ENCODE measurements around the gene KIAA1328.
"Not testable (repeated sequence)": the region's sequence is repeated elsewhere in the genome, so short reads cannot be mapped to it uniquely, and the experiment has no call there.

The KIAA1328 gene

GRCh38 chr18:36828630-36829361, at the start of gene KIAA1328, which contains the start of gene TPGS2:
KIAA1328 (plus strand) TSS chr18:36829127; CDS start chr18:36829139, 12 bp downstream.
TPGS2 (minus strand) TSS chr18:36829002; CDS start chr18:36828767, 235 bp downstream.
- peak; percentile 87 for DNase-seq (ENCODE audit: low spot score)

DNA sequence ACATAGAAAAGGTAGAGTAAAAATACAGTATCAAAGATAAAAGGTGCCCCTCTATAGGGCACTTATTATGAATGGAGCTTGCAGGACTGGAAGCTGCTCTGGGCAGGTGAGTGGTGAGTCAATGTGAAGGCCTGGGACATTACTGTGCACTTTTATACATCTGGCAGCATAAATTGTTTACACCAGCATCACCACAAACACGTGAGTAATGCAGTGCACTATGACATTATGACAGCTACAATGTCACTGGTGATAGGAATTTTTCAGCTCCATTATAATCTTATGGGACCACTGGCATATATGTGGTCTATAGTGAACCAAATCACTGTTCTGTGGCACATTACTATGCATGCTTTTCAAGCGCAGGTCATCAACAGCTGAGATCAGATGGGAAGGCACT, 48.2 kb upstream of the KIAA1328 start:
- no peak for DNase-seq (ENCODE audit: low spot score)

- DNase-seq (ENCODE audit: low spot score): no peak
These were observed 46.2 kb upstream of the KIAA1328 start for GRCh38 chr18:36782710-36783109.

- DNase-seq (ENCODE audit: low spot score): no peak
These were observed 45.1 kb upstream of the KIAA1328 start for GRCh38 chr18:36783792-36784191.

GRCh38 chr18:36786686-36787085, 42.2 kb upstream of the KIAA1328 start:
- no peak for DNase-seq (ENCODE audit: low spot score)

DNA sequence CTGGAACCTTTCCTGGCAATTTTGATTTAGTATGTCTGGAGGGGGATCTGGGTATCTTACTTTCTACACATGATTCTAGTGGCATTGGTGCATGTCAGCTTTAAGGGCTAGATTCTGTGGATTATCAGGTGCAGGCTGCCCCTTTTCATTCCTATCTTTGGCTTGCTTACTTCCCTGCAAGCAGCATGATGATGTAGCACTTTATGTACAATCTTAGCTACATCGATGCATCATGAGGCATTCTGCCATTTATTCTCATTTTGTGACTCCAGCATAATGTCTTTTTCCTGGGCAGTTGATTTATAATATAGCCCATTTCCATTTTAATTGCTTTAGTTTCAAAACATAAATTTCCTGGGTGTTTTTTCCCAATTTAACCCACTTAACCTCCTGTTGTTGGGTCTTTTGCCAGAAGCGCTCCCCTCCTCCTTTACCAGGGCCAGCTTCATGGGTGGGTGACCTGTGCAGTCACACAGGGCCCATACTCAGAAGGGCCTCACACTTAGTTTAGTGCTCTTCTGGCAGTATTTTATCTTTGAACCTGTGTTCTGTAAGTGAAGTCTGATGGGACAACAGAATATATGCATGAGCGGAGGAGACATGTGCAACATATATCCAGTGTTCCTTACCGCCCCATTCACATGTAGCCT, 36.2 kb upstream of the KIAA1328 start:
- no peak for DNase-seq (ENCODE audit: low spot score)

DNA sequence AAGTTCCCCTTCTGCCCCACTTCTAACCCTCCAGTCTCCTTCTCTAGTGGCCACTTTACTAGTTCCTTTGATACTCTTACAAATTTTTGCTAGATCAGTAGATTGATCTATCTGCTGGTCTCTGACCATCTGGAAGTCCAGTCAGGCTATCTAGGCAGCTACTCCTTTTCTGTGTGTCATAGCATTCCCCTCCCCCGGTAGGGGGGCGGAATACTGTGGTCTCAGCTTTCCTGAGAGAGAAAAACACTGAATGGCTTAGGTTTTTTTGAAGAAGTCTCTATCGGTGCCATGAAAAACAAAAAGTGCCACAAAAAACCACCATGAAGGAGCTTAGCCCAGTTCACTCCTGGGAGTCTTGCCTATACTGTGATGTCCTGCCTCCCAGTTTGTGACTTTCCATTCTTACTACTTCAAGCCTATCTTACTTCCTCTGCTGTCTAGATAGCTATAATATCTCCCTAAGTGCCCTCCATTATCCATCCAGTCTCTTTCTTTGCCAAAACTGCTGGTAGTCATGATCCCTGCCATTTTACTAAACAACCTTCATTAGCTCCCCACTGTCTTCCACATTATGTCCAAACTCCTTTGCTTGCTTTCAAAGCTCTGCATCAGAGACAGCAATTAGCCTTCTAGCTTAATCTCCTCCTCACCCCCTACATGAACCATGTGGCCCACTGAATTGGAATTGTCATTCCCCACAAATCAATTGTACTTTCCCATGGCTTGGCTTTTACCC, 30.0 kb upstream of the KIAA1328 start:
- DNase-seq (ENCODE audit: low spot score): no peak

DNA sequence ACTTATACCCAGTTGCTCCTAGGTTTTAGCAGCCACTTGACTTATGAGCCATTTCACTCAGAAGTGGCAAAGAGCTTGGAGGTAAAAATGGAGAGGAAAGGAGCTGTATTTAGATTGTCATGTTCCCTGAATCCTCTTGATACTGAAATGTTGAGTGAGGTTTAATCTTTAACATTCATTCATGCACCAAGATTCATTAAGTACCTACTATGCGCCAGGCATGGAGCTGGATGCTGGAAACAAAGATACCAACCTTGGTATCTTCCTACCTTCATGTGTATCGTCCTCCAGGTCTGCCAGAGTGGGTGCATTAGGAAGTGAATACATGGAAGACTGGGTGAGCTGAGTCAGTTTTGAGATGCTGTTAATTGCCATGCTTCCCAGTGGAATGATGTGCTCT, 23.8 kb upstream of the KIAA1328 start:
- no peak for DNase-seq (ENCODE audit: low spot score)

GRCh38 chr18:36808681-36809080, 20.2 kb upstream of the KIAA1328 start:
- DNase-seq (ENCODE audit: low spot score): no peak

DNA sequence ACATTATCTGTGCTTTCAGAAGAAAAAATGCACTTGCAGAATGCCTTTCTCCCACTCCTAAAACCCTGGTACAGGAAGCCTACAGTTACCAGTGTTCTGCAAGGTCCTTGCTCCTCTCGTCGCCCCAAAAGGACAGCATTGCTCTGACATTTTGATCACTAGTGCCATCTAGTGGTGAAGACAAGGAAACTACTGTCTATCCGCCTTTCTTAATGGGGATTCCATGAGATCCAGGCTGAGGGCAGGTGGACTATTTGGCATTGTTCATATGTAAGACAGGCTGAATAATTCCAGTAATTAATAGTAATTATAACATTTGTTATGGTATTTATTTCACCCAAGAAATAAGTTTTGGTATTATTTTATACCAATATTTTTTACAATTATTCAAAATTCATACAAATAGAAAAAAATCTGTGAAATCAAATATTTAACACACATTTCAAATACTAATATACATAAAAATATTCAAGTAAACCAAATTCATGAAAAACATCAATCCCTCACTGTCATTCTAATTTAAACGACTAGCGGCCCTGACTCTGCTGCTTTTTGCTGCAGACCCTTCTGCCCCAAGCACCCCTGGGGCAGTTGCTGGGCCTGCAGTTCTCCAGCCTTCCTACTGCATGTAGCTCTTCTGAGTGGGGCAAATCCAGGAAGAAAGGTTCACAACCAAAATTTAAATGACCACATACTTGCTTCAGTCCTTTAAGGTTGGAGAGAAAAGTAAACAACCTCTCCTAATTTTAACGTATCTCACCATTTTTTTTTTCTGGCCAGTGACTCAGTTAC, 19.1 kb upstream of the KIAA1328 start:
- DNase-seq (ENCODE audit: low spot score): peak; percentile 63

GRCh38 chr18:36811430-36811829, 17.5 kb upstream of the KIAA1328 start:
- DNase-seq (ENCODE audit: low spot score): no peak

GRCh38 chr18:36811955-36812354, 17.0 kb upstream of the KIAA1328 start:
- DNase-seq (ENCODE audit: low spot score): no peak

GRCh38 chr18:36812678-36813077, 16.2 kb upstream of the KIAA1328 start:
- no peak for DNase-seq (ENCODE audit: low spot score)

GRCh38 chr18:36813101-36813775, 15.7 kb upstream of the KIAA1328 start:
- no peak for DNase-seq (ENCODE audit: low spot score)

DNA sequence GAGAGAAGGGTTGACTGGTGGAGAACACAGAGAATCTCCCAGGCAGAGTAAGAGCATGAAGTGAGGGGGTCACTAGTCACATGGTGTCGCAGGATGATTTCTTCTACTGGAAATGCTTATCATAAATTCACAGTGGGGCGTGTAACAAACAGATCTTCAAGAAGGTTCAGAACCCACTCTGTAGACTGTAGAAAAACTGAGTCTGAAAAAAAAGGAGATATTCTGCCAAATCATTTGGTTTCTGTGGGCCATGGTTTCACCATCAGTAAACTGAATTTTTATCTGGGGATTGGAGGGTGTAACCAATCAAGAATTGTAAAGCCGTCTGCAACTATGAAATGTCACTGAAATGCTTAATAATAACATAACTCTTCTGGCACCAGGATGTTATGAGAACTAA, 15.1 kb upstream of the KIAA1328 start:
- no peak for DNase-seq (ENCODE audit: low spot score)

GRCh38 chr18:36814994-36815393, 13.9 kb upstream of the KIAA1328 start:
- no peak for DNase-seq (ENCODE audit: low spot score)

DNA sequence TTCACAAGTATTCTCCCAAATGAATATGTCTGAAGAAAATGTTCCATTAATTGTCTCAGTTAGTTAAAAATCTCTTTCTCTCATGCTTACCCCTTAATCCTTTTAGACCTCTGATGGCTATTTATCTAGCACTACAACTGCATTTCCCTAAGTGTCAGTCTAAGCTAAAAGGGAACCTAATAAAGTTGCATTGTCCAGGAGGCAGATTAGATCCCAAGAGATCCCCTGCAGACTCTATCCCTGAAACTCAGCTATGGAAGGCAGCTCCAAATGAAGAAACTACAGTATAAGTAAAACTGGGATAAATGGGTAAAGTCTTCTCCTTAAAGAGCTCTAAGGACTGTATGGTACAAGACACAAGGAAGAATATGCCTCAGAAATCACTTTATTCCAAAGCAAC, 12.8 kb upstream of the KIAA1328 start:
- not testable (repeated sequence) for DNase-seq (ENCODE audit: low spot score)

- no peak for DNase-seq (ENCODE audit: low spot score)
These were observed 11.9 kb upstream of the KIAA1328 start for GRCh38 chr18:36817039-36817438.

- no peak for DNase-seq (ENCODE audit: low spot score)
These were observed 10.3 kb upstream of the KIAA1328 start for GRCh38 chr18:36818652-36819051.

GRCh38 chr18:36819621-36820020, 9.3 kb upstream of the KIAA1328 start:
- no peak for DNase-seq (ENCODE audit: low spot score)

- no peak for DNase-seq (ENCODE audit: low spot score)
These were observed 7.2 kb upstream of the KIAA1328 start for GRCh38 chr18:36821681-36822080.

GRCh38 chr18:36825526-36825925, 3.4 kb upstream of the KIAA1328 start:
- no peak for DNase-seq (ENCODE audit: low spot score)
